ENCODE data around the gene AUTS2.

AUTS2 gene

GRCh38 chr7:69686366-69686765 lies 88.1 kb downstream of the AUTS2 start:
- DNase-seq (ENCODE audit: low read depth in 2 of 2): no peak

GRCh38 chr7:69687739-69688433 lies 89.6 kb downstream of the AUTS2 start:
- DNase-seq (ENCODE audit: low read depth in 2 of 2): no peak

- DNase-seq (ENCODE audit: low read depth in 2 of 2): no peak
These were observed 92.1 kb downstream of the AUTS2 start for GRCh38 chr7:69690329-69690728.

- DNase-seq (ENCODE audit: low read depth in 2 of 2): no peak
These were observed 93.1 kb downstream of the AUTS2 start for GRCh38 chr7:69691327-69691726.

GRCh38 chr7:69691734-69692133 lies 93.5 kb downstream of the AUTS2 start:
- DNase-seq (ENCODE audit: low read depth in 2 of 2): no peak

- no peak for DNase-seq (ENCODE audit: low read depth in 2 of 2)
These were observed 94.3 kb downstream of the AUTS2 start for GRCh38 chr7:69692611-69693010.

GRCh38 chr7:69693042-69693441 lies 94.8 kb downstream of the AUTS2 start:
- DNase-seq (ENCODE audit: low read depth in 2 of 2): no peak

- no peak for DNase-seq (ENCODE audit: low read depth in 2 of 2)
These were observed 97.8 kb downstream of the AUTS2 start for GRCh38 chr7:69696054-69696591.

GRCh38 chr7:69696686-69697685 lies 98.7 kb downstream of the AUTS2 start:
- DNase-seq (ENCODE audit: low read depth in 2 of 2): no peak

- DNase-seq (ENCODE audit: low read depth in 2 of 2): no peak
These were observed 100.0 kb downstream of the AUTS2 start for GRCh38 chr7:69698109-69698825.

GRCh38 chr7:69699931-69700330 lies 101.7 kb downstream of the AUTS2 start:
- DNase-seq (ENCODE audit: low read depth in 2 of 2): no peak

- DNase-seq (ENCODE audit: low read depth in 2 of 2): no peak
These were observed 102.1 kb downstream of the AUTS2 start for GRCh38 chr7:69700331-69700730.

GRCh38 chr7:69701288-69701687 lies 103.0 kb downstream of the AUTS2 start:
- DNase-seq (ENCODE audit: low read depth in 2 of 2): no peak

GRCh38 chr7:69702357-69702756 lies 104.1 kb downstream of the AUTS2 start:
- DNase-seq (ENCODE audit: low read depth in 2 of 2): no peak

GRCh38 chr7:69703099-69703498 lies 104.8 kb downstream of the AUTS2 start:
- no peak for DNase-seq (ENCODE audit: low read depth in 2 of 2)

GRCh38 chr7:69706070-69706469 lies 107.8 kb downstream of the AUTS2 start:
- DNase-seq (ENCODE audit: low read depth in 2 of 2): no peak

- DNase-seq (ENCODE audit: low read depth in 2 of 2): no peak
These were observed 110.6 kb downstream of the AUTS2 start for GRCh38 chr7:69708857-69709256.

- no peak for DNase-seq (ENCODE audit: low read depth in 2 of 2)
These were observed 112.6 kb downstream of the AUTS2 start for GRCh38 chr7:69710768-69711438.

- no peak for DNase-seq (ENCODE audit: low read depth in 2 of 2)
These were observed 116.8 kb downstream of the AUTS2 start for GRCh38 chr7:69714886-69715576.

- no peak for DNase-seq (ENCODE audit: low read depth in 2 of 2)
These were observed 118.9 kb downstream of the AUTS2 start for GRCh38 chr7:69717221-69717620.

GRCh38 chr7:69719717-69720116 lies 121.4 kb downstream of the AUTS2 start:
- no peak for DNase-seq (ENCODE audit: low read depth in 2 of 2)
